GM18861 (cell line): Measurements from ENCODE around the gene RALGPS1.

ENCODE experiments used
- ATAC-seq: cut with Tn5 transposase; IDR thresholded peaks from one replicate; pipeline ENCODE4 v1.9.1; 2021; ENCODE audit not compliant: unreplicated experiment

The RALGPS1 gene

GRCh38 chr9:127215268-127216209 lies 301.0 kb downstream of the RALGPS1 start:
- ATAC-seq = no peak

- ATAC-seq = no peak
These were observed 301.8 kb downstream of the RALGPS1 start for GRCh38 chr9:127216210-127216887.

- no peak for ATAC-seq
These were observed 302.3 kb downstream of the RALGPS1 start for GRCh38 chr9:127216888-127217217.

DNA sequence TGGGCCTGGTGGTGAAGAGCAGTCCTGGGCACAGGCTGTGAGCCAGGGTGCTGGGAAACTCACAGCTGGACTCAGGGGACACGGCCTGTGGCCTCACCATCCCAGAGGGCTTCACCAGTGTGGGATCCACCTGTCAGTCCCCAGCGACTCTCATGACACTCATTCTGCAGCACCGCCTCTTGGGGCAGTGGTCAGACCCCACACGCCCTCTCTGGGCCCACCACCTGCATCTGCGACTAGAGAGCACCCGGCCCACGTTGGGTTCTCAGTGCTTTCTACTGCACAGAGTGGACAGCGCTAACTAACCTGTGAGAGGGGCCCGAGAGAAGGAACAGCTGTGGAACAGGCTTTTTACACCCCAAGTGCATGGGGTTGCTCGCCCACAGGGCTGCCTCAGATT lies 304.2 kb downstream of the RALGPS1 start:
- ATAC-seq = no peak

GRCh38 chr9:127219520-127219919 lies 304.9 kb downstream of the RALGPS1 start:
- no peak for ATAC-seq

- ATAC-seq = no peak
These were observed 307.1 kb downstream of the RALGPS1 start for GRCh38 chr9:127221695-127222094.

DNA sequence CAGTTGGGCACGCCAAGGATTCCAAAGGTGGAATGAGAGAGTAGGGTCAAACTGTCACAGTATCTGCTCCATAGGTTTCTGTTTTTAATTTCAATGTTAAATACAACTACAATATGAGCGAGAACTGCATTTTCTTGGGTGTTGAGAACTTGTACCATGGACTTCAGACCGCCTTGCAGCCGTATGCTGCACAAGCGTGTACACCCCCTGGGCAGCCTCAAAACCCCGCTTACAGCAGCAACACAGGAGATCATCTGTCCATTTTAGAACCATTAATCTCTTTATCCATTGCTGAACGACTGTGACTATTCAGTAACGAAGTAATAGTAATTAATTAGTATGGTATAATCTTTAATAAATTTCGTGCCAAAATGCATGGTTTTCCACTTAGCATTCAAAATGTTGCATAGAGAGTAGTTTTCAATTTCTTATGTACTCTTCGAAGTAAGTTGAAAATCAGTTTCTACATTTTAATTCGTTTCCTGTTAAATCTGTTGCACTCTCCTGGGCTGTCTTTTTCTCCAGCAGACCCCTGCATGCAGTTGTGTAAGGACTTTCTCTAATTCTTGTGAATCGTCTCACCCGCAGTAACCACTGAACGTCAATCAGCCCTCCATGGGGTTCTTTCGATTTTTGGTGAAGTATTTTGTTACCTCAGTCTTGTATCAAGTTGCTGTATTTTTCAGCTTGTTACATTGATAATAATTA lies 308.0 kb downstream of the RALGPS1 start:
- ATAC-seq = no peak

DNA sequence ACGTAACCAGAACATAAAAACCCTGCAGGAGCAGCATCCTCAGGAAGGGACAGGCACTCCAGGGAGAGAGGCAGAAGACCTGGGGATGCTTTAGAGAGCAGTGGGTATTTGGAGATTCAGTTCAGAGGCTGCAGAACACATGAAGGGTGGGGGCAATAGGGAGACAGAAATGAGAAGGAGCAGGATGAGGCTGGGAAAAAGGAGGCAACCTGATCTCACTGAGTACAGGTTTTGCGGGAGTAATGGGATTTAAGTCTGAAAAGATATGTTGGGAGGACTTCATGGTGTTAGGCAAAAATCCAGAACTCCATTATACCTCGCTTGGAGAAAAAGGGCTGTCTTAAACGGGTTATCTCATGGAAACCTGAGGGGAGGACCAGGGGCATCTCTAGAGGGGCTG lies 308.7 kb downstream of the RALGPS1 start:
- no peak for ATAC-seq

GRCh38 chr9:127223810-127224177 lies 309.2 kb downstream of the RALGPS1 start:
- ATAC-seq = no peak

DNA sequence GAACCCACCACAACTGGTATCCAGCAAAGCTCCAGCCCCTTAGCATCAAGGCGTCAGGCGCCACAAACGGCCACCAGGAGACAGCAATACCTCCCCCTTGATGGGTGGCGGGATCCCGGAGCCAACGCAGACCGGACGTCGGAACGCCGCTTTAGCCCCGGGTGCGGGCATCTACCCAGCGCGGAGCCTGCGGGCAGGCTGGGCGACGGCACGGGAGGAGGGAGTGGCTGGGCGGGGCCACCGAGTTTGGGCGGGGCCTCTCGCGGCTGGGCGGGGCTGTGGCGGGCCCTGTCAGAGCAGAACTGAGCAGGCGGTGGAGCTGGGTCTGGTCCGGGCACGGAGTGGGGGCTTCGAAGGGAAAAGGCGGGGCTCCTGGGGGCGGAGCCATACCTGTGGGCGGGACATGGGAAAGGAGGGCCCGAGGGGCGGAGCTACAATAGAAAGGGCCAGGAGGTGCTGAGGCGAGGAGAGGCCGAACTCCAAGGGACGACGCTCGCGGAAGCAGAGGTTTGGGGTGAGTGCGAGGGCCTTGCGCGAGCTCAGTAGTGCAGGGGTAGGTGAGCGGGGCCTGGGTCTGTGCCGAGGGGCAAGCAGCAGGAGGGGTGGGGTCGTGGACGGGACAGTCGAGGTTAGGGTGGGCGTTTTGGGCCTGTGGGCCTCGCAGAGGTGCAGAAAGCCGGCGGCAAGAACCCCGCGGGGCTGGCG lies 309.7 kb downstream of the RALGPS1 start:
- peak; percentile 26 for ATAC-seq

DNA sequence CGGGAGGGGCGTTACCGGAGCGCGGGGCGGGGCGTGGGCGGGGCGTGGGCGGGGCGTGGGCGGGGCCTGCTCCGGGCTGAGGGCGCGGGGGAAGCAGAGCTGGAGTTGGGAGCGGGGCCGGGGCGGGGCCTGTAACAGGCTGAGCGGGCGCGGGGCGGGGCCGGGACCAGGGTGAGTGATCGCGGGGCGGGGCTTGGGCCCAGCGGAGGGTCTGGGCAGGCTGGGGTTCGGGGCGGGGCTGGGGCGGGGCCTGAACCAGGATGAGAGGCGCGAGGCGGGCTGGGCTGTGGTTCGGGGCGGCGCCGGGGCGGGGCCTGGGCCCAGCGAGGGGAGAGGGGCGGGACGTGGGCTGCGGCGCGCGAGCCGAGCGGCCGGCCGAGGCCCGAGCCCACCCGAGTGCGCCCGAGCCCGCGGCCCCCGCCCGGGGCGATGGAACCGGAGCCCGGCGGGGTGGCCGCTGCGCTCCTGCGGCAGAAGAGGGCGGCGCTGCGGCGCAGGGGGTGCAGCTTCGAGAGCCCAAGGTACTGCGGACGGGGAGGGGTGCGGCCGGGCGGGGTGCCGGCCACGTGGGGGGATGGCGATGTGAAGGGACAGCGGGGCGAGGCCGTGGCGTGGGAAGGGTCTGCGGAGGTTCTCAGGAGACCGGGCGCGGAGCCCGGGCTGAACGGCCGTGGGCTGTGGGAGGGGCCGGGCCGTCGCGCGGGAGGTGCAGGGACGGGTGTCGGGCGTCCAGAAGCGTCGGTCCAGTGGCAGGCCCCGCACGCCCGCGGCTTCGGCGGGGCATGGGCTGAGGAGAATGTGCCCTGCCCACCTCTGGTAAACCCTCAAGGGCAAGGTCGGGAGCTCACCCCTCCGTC lies 310.5 kb downstream of the RALGPS1 start:
- ATAC-seq = peak; percentile 34

- no peak for ATAC-seq
These were observed 311.4 kb downstream of the RALGPS1 start for GRCh38 chr9:127225801-127226625.

DNA sequence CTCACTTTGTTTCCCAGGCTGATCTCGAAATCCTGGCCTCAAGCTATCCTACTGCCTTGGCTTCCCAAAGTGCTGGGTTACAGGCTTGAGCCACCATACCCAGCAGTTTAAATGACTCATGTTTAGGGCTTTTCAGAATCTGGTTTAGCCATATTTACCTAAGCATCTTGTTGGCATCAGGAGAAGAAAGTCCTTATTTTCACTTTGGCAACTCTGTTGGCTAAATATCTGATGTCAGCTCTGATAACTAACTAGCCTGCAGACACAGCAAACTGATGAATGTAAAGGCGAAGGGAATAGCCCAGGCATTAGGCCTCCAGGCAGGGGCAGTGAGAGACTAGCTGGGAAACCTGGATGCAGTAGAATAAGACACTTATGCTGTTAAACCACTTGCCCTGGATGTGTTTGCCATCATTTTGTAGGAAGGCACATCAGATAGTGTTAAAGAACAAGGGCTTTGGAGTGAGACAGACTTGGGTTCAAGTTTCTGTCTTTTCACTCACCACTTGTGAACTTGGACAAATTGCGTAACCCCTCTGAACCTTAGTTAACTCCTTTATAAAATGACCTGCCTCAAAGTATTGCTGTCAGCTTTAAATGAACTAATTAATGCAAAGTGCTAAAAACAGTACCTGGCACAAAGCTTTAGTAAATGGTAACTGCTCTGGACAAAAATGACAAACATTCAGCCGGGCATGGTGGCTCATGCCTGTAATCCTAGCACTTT lies 315.3 kb downstream of the RALGPS1 start:
- no peak for ATAC-seq

DNA sequence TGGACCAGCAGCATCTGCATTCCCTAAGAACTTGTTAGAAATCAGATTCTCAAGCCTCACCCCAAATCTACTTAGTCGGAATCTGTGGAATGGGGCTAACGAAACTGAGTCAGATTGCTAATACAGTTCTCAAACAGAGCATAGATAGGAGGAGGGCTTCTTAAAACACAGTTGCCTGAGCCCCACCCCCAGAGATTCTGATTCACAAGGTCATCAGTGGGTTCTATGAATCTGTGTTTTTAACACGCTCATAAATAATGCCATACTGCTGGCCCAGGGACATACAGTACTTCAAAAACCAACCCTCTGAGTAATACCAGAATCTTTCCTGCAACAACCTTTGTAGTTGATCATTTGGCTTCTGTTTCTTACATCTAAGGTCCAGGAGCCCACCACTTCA lies 317.1 kb downstream of the RALGPS1 start:
- ATAC-seq = no peak

GRCh38 chr9:127232833-127233549 lies 318.4 kb downstream of the RALGPS1 start:
- no peak for ATAC-seq

GRCh38 chr9:127233550-127233949 lies 319.0 kb downstream of the RALGPS1 start:
- no peak for ATAC-seq

DNA sequence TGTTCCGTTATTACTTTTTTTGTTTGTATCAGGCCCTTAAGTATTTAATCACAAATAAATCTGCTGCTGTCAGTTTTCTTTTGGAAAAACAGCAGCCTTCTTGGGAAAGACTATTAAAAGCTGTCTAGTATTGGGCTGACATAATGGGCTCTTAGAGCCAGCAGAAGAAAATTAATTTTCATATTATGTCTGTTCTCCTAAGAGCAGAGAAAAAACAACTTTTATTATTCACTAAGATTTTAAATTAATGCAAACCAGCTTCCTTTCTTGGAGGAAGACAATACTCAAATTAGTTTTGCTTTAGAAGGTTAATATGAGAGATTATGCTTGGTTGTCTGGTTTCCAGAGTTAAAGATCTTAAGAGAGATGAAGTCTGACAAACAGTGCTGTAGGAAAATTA lies 319.4 kb downstream of the RALGPS1 start:
- ATAC-seq = no peak

DNA sequence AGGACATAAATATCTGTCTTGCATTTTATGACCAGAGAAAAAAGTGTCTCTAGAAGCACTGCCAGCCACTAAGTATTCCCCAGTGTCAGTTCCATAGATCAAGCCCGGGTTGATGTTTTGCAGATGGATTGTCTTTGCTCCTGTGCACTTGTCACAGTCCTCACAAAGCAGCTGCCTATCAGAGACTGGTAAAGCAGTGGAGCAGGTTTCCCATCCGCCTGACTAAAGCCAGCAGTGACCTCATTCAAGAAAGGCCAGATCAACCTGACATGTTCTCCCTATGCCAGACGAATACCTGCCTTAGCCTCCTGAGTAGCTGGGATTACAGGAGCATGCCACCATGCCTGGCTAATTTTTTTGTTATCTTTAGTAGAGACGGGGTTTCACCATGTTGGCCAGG lies 323.2 kb downstream of the RALGPS1 start:
- no peak for ATAC-seq
